Endothelial cell of umbilical vein (primary cell): ENCODE data around the gene FLRT1. TPM values are rescaled to one million over a fixed set of nuclear protein-coding genes. Genes with fewer than 3 reads are reported as not detected.

Source experiments
- BruUV-seq: library from RNA; stranded (reverse); fragments of 400-500 nt; replicated peaks from 2 replicates; lab custom pipeline; 2021; lab: Mats Ljungman, UMichigan
- CTCF ChIA-PET: fragments of 300-600, 350-600 bp; sonication (Branson Sonifier 250); formaldehyde crosslinking; loops from one replicate; lab custom pipeline; 2021; ENCODE audit warnings: antibody characterized with exemption, inconsistent platforms; lab: Charles Lee
- POLR2A ChIA-PET: fragments of 300-600, 350-600 bp; sonication (Branson Sonifier 250); formaldehyde crosslinking; loops from one replicate; lab custom pipeline; 2021; ENCODE audit warnings: antibody characterized with exemption, inconsistent platforms; lab: Charles Lee
- DNase-seq: peaks from one replicate; pipeline ENCODE4 v3.0.0-alpha.2; 2011; ENCODE audit warnings: low read depth, low spot score
- FAIRE-seq: peaks from 2 replicates; lab custom pipeline; 2011; peaks lifted over from hg19 to GRCh38; lab: Jason Lieb, UNC
- H2AFZ ChIP-seq: 2 replicates; pipeline ENCODE4 v1.6.0; 2012; ENCODE audit warnings: low read depth, low read length, control low read depth, inconsistent platforms
- H3K27ac ChIP-seq: 2 replicates; pipeline ENCODE4 v1.5.1; 2011; ENCODE audit warnings: low read depth, mild to moderate bottlenecking, control low read depth, low read length, moderate library complexity; ENCODE audit not compliant: insufficient read depth
- H3K27me3 ChIP-seq, 2 experiments: 2 replicates each; pipeline versions ENCODE4 v1.6.0 to v1.6.1; 2011; ENCODE audit warnings: low read length in 2 of 2, mixed read lengths in 1 of 2; ENCODE audit not compliant: control insufficient read depth in 2 of 2, insufficient read depth in 2 of 2
- H3K36me3 ChIP-seq, 2 experiments: 2 replicates in 1 of 2; 3 replicates in 1 of 2; pipeline ENCODE4 v1.5.1; 2011; ENCODE audit warnings: low read length in 2 of 2, mild to moderate bottlenecking in 1 of 2, moderate library complexity in 1 of 2; ENCODE audit not compliant: control insufficient read depth in 2 of 2, insufficient read depth in 2 of 2; ENCODE audit errors: extremely low read depth in 1 of 2
- H3K4me1 ChIP-seq: 3 replicates; pipeline ENCODE4 v1.5.1; 2011; ENCODE audit warnings: mild to moderate bottlenecking, low read length; ENCODE audit not compliant: control insufficient read depth, insufficient read depth; ENCODE audit errors: extremely low read depth
- H3K4me2 ChIP-seq: 2 replicates; pipeline ENCODE4 v1.6.1; 2011; ENCODE audit warnings: low read length, control low read depth, mixed read lengths; ENCODE audit not compliant: insufficient read depth
- H3K4me3 ChIP-seq, 3 experiments: fragments of 200-600 bp in 1 of 3; sonication (generic), shearing (Covaris generic) in 1 of 3; replicated peaks in 1 of 3; 2 replicates each; pipeline ENCODE4 v1.5.1; 2011 to 2016; ENCODE audit warnings: control low read depth in 3 of 3, low read length in 3 of 3, mild to moderate bottlenecking in 2 of 3, inconsistent platforms in 1 of 3, low read depth in 1 of 3, moderate library complexity in 1 of 3; ENCODE audit not compliant: insufficient read depth in 1 of 3
- H3K79me2 ChIP-seq: 2 replicates; pipeline ENCODE4 v1.6.0; 2012; ENCODE audit warnings: low read length, inconsistent platforms; ENCODE audit not compliant: control insufficient read depth, insufficient read depth
- H3K9ac ChIP-seq: replicated peaks from 2 replicates; pipeline ENCODE3; 2011; ENCODE audit warnings: low read length, control low read depth; ENCODE audit not compliant: insufficient read depth; ENCODE audit errors: extremely low read depth
- H3K9me1 ChIP-seq: replicated peaks from 3 replicates; pipeline ENCODE4 v1.6.0; 2011; ENCODE audit warnings: mild to moderate bottlenecking, low read length; ENCODE audit not compliant: control insufficient read depth, insufficient read depth; ENCODE audit errors: extremely low read depth
- H3K9me3 ChIP-seq: replicated peaks from 2 replicates; pipeline ENCODE4 v1.5.1; 2012; ENCODE audit warnings: low read length, inconsistent platforms; ENCODE audit not compliant: control insufficient read depth, insufficient read depth
- H4K20me1 ChIP-seq: replicated peaks from 2 replicates; pipeline ENCODE3; 2011; ENCODE audit warnings: mild to moderate bottlenecking, low read length; ENCODE audit not compliant: control insufficient read depth, insufficient read depth; ENCODE audit errors: extremely low read depth
- EZH2 ChIP-seq: IDR thresholded peaks from 2 replicates; pipeline ENCODE4 v1.6.1; 2012; ENCODE audit warnings: borderline replicate concordance, low read depth, mild to moderate bottlenecking, moderate library complexity, low read length, inconsistent platforms; ENCODE audit not compliant: severe bottlenecking
- FOS ChIP-seq: IDR thresholded peaks from 2 replicates; pipeline ENCODE4 v1.6.1; 2011; ENCODE audit warnings: mild to moderate bottlenecking, low read length, moderate library complexity, borderline replicate concordance; ENCODE audit not compliant: insufficient read depth
- GATA2 ChIP-seq: IDR thresholded peaks from 2 replicates; pipeline ENCODE4 v1.7.0; 2011; ENCODE audit warnings: low read depth, mild to moderate bottlenecking, moderate library complexity, mixed read lengths, low read length; ENCODE audit not compliant: insufficient read length, insufficient read depth
- JUN ChIP-seq: IDR thresholded peaks from 2 replicates; pipeline ENCODE4 v1.6.1; 2011; ENCODE audit warnings: borderline replicate concordance, low read depth; ENCODE audit not compliant: insufficient read length, insufficient read depth
- MYC ChIP-seq: IDR thresholded peaks from one replicate; pipeline ENCODE4 v1.6.1; 2011; ENCODE audit warnings: mild to moderate bottlenecking, low read depth, low read length
- POLR2A ChIP-seq: IDR thresholded peaks from 2 replicates; pipeline ENCODE4 v1.6.1; 2012; ENCODE audit warnings: low read depth, mild to moderate bottlenecking, control low read depth, low read length
- POLR2AphosphoS5 ChIP-seq: IDR thresholded peaks from 2 replicates; pipeline ENCODE4 v1.6.1; 2012; ENCODE audit warnings: low read depth, mild to moderate bottlenecking, control low read depth, low read length, moderate library complexity; ENCODE audit not compliant: insufficient read depth
- dilution Hi-C: fragments of 300-500 bp; cut with MboI; formaldehyde crosslinking; loops from one replicate; pipeline ENCODE4 v1.15.0; 2019; ENCODE audit warnings: low sequenced_read_pairs; ENCODE audit not compliant: extremely low pct_ligation_motif_present
- intact Hi-C: fragments of 100-400 bp; cut with micrococcal nuclease; formaldehyde crosslinking; loops from one replicate; pipeline ENCODE4 v1.10.0; 2022
- polyA plus RNA-seq, 4 experiments: library from polyadenylated mRNA; depleted of rRNA in 3 of 4; stranded (reverse) in 3 of 4; unstranded in 1 of 4; fragments of >200 nt; gene quantifications; 2 replicates each; pipeline versions ENCODE4 v1.2.1 to v1.2.3, GENCODE V29; 2011 to 2012; ENCODE audit warnings: missing spikeins in 1 of 4
- total RNA-seq: library from RNA; stranded (reverse); gene quantifications from 2 replicates; pipeline ENCODE4 v1.2.3, GENCODE V29; 2021
- TF ChIP-seq, protein P1 (sequence below): IDR thresholded peaks from 2 replicates; pipeline ENCODE4 v1.6.1; 2011; ENCODE audit not compliant: insufficient read depth, insufficient read length
- TF ChIP-seq, protein P2 (sequence below), 2 donors: IDR thresholded peaks; 1 replicate in 1 of 2; 2 replicates in 1 of 2; pipeline ENCODE4 v1.5.1; 2011; ENCODE audit warnings: low read length in 2 of 2, mild to moderate bottlenecking in 2 of 2, moderate library complexity in 2 of 2, control low read depth in 1 of 2, inconsistent platforms in 1 of 2, low read depth in 1 of 2; ENCODE audit not compliant: insufficient read depth in 1 of 2; ENCODE audit errors: extremely low read depth in 1 of 2

FLRT1 gene
- total and polyA plus RNA-seq, 2 donors (not counting 3 experiments of a cell fraction or from before 2014, with no cell fraction given) = not detected

DNA sequence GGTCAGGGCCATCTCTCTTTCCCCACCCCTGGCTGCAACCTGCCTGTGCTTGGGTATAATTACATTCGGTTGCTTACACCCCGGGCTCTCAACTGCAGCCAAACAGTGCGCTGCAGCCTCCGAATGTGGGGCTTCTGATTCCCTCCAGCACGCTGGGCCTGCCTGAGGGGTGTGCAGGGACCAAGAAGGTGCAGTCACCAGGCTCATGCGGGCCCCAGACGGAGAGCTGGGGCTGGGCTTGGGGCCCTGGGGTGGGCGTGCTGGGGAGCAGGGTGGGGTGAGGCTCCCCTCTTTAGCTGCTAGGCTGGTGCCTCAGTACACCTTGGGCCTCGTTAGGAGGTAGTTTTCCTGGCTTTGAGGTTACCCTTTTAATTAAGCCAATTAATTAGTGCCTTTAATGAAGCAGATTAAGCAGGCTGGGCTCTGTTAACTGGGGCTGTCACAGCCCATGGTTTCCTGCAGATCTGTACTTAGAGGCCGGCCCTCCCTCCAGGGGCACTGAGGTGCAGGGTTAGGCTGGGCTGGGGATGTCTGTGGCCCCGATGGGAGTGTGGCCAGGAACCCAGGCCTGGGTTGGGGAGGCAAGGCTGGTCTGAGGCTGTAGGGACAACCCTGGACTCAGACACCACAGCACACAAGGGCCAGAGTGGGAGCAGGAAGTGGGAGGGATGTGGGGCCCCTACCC is 17.3 kb downstream of the FLRT1 start:
- Histone ChIP-seq H3K9me3 (no peaks in the 10 kb centered on the region), H3K9ac (no peak overlapping the region), H3K79me2 (no peaks in the 10 kb centered on the region), H3K27ac (no peak overlapping the region), H3K27me3 (no peaks in the 10 kb centered on the region), H3K4me1 (no peaks in the 10 kb centered on the region), H2AFZ (no peak overlapping the region), H4K20me1 (no peaks in the 10 kb centered on the region), H3K9me1 (no peaks in the 10 kb centered on the region), H3K4me3 (no peak overlapping the region), H3K36me3 (no peaks in the 10 kb centered on the region), H3K4me2 (no peak overlapping the region)
- no peak for DNase-seq
- intact Hi-C loops = no loop called here
- TF ChIP-seq MYC (no peak), EZH2 (no peak)
- TF ChIP-seq, protein P1, sequence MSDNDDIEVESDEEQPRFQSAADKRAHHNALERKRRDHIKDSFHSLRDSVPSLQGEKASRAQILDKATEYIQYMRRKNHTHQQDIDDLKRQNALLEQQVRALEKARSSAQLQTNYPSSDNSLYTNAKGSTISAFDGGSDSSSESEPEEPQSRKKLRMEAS = no peak
- no peak for FAIRE-seq
- POLR2A ChIA-PET = no interaction called here
- dilution Hi-C loops = no loop called here
- no TSS peak for BruUV-seq
- CTCF ChIA-PET = no interaction called here

DNA sequence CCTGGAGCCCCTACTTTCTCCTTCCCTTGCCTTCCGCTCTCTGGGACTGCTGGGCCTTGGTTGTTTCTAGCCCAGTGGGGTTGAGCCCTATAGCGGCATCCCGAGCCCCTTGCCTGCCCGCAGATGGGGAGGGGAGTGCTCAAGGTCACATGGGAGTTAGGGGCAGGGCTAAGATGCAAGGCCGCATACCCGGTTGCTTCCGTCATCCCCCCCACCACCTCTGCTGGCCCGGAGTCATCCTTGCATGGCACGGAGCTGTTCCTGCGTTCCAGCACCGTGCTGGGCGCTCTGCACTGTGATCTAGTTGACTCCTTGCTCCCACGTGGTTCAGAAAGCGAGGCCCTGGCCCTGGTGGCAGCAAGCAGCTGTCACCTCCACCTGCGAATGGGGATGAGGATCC is 18.0 kb downstream of the FLRT1 start:
- Histone ChIP-seq H3K4me2 (no peak overlapping the region), H3K4me1 (no peaks in the 10 kb centered on the region), H3K27ac (no peak overlapping the region), H3K9ac (no peak overlapping the region), H3K27me3 (no peaks in the 10 kb centered on the region), H2AFZ (no peak overlapping the region), H3K9me3 (no peaks in the 10 kb centered on the region), H3K36me3 (no peaks in the 10 kb centered on the region), H3K4me3 (no peak overlapping the region), H3K79me2 (no peaks in the 10 kb centered on the region), H3K9me1 (no peaks in the 10 kb centered on the region), H4K20me1 (no peaks in the 10 kb centered on the region)
- DNase-seq = no peak
- no peak for FAIRE-seq
- CTCF ChIA-PET = no interaction called here
- intact Hi-C loops (no loop called here), dilution Hi-C loops (no loop called here)
- no TSS peak for BruUV-seq
- TF ChIP-seq, protein P2, sequence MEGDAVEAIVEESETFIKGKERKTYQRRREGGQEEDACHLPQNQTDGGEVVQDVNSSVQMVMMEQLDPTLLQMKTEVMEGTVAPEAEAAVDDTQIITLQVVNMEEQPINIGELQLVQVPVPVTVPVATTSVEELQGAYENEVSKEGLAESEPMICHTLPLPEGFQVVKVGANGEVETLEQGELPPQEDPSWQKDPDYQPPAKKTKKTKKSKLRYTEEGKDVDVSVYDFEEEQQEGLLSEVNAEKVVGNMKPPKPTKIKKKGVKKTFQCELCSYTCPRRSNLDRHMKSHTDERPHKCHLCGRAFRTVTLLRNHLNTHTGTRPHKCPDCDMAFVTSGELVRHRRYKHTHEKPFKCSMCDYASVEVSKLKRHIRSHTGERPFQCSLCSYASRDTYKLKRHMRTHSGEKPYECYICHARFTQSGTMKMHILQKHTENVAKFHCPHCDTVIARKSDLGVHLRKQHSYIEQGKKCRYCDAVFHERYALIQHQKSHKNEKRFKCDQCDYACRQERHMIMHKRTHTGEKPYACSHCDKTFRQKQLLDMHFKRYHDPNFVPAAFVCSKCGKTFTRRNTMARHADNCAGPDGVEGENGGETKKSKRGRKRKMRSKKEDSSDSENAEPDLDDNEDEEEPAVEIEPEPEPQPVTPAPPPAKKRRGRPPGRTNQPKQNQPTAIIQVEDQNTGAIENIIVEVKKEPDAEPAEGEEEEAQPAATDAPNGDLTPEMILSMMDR (IDR thresholded peaks at IDR 0.05; ENCODE audit: extremely low read depth in 1 of 2, insufficient read depth in 1 of 2, low read depth in 1 of 2, low read length in 2 of 2) = no peak
- TF ChIP-seq EZH2 = no peak
- no peak for TF ChIP-seq MYC
- TF ChIP-seq POLR2A = no peak
- TF ChIP-seq GATA2 = no peak
- no peak for TF ChIP-seq JUN
- TF ChIP-seq POLR2AphosphoS5 = no peak
- no peak for TF ChIP-seq FOS
- TF ChIP-seq, protein P1 = no peak
- POLR2A ChIA-PET = no interaction called here
